HG03097 (cell line): Measurements from ENCODE around the gene KMT5B.
"Not testable (repeated sequence)": the region's sequence is repeated elsewhere in the genome, so short reads cannot be mapped to it uniquely, and the experiment has no call there.

Source experiments
- ATAC-seq: cut with Tn5 transposase; IDR thresholded peaks from one replicate; pipeline ENCODE4 v1.9.1; 2021; ENCODE audit not compliant: unreplicated experiment, low FRiP score

Gene KMT5B

DNA sequence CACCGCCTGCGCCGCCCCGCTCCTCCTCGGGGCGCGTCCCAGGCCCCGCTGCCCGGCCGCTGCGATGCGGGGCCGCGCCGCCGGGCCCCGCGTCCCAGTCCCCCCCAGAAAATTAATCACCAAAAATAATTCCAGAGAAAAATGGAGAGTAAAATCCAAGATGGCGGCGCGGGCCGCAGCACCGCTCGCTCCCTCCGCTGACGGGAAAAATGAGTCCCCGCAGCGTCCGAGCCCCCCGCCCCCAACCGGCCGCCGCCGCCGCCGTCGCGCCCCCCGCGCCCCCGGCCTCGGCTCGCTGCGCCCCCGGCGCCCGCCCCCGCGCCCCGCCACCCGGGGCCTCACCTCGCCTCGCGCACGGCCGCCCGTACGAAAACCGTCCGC is at the start of gene KMT5B:
Gene KMT5B (minus strand): TSS at position 162 of the 381 bp plus-strand sequence. CDS start 23,220 bp downstream, outside the sequence.
- peak; percentile 15 for ATAC-seq

DNA sequence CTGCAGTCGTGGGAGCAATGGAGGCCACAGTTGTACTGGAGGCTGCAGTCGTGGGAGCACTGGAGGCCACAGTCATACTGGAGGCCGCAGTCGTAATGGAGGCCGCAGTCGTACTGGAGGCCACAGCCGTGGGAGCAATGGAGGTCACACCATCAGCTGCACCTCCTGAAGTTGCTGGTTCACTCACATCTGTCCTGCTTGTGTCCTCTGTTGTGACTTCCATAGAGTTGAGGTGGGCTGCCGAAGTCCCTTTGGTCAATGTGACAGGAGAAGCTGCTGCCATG is 49.4 kb upstream of the KMT5B start:
- no peak for ATAC-seq

DNA sequence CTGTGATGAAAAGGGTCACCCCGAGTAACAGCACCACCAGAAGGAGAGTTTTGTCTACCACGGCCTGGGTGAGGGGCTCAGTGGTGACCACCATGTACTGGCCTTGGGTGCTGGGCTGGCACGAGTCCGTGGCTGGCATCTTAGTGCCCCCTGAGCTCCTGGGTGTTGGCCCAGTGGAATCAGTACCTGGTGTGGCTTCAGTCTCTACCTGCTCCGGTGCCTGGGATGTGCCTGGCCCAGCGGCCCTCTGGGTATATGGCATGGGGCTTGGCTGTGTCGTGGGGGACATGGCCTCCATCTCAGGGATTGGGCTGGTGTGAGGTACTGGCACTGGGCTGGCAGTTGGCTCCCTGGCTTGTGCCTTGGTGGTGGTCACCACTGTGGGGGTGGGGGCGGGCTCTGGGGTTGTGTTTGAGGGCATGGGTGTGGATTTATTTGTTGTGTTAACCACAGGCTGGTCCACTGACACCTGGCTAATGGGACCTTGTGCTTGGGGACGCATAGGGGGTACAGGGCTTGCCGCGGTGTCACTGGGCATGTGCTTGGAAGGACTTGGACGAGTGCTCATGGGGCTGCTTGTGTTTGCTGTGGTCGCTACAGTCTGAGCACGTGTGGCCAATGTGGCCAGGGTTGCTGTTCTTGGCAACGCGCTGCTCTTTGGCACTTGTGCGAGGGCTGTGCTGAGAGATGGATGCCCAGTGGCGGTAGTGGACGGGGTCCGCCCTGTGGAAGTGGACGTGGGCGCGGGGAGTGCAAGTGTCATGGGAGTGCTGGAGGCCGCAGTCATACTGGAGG is 48.9 kb upstream of the KMT5B start:
- ATAC-seq: no peak

DNA sequence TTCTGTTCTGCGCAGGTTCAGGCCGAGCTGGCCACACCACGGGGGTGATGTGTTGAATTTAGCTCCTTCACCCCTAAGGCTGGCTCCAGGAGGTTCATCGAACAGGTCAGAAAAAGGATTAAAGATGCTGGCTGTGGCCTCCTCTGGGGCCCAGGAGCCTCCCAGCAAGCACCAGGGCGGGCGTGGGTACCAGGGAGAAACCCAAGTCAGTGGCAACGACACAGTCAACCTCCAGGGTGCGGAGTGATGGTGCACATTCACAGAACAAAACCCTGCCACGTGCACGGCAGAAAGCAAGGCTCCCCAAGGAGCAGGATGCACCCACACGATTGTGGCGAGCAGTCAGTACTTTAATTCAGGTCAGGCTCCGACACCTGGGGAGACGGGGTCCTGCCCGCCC is 47.9 kb upstream of the KMT5B start:
- ATAC-seq: no peak

DNA sequence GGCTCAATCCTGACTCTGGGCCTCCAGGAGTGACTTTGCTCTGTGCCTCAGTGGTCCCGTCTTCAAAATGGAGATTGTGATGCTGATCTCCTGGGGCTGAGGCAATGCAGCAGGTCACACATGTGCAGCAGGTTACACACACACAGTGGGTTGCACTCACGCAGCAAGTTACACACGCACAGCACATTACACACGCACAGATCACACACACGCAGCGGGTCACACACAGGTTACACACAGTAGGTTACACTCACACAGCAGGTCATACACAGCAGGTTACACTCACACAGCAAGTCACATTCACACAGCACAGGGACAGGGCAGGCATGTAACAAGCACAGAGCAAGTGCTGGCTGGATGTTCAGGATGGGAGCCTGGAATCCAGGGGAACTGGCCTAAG is 47.4 kb upstream of the KMT5B start:
- no peak for ATAC-seq

DNA sequence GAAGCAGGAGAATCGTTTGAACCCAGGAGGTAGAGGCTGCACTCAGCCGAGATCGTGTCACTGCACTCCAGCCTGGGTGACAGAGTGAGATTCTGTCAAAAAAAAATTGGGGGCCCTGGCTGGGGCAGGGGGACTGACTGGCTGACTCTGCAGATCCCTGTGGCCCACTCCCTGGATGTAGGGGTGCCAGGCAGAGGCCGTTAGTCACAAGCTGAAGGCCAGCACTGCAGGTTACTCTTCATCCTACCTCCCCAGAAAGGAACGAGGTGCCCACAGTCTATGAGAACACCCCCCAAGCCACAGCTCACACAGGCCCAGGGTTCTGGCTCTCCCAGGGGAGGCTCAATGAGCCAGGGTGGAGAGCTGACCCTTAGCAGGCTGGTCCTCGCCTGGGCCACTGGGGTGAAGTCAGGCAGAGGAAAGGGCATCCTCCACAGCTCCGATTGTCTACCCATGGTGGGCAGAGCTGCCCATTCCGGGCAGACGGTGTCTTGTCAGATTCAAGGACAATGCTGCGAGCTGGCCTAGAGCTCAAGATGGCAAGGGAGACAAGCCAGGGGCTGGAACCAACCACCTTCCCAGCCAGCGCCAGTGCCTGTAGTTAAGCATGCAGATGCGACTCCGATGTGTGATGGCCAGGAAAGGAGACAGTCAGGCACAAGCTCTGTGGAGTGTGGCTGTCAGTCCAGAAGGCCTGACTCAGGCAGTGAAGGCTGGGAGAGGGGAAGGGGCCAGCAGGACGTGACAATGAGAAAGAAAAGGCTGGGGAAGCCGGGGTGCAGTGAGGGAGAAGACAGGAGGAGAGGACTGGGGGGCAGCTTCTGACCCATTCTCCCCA is 46.2 kb upstream of the KMT5B start:
- no peak for ATAC-seq

DNA sequence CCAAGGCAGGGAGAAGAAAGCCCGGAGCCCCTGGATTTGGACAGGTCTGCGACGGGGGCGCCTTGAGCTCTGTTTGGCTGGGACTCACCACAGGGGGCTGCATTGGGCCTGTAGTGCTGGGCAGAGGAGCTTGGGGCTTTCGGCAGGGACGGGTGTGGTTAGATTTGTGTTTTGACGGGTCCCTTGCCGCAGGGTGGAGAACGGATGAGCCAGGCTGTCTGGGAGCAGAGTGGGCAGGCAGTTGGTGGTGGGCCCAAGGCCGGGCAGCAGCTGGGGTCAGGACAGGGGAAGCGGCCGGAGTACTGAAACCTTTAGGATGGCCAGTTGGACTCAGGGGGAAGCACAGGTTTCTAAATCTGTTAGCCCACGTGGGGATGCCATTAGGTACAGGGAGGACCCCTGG is 45.3 kb upstream of the KMT5B start:
- no peak for ATAC-seq

DNA sequence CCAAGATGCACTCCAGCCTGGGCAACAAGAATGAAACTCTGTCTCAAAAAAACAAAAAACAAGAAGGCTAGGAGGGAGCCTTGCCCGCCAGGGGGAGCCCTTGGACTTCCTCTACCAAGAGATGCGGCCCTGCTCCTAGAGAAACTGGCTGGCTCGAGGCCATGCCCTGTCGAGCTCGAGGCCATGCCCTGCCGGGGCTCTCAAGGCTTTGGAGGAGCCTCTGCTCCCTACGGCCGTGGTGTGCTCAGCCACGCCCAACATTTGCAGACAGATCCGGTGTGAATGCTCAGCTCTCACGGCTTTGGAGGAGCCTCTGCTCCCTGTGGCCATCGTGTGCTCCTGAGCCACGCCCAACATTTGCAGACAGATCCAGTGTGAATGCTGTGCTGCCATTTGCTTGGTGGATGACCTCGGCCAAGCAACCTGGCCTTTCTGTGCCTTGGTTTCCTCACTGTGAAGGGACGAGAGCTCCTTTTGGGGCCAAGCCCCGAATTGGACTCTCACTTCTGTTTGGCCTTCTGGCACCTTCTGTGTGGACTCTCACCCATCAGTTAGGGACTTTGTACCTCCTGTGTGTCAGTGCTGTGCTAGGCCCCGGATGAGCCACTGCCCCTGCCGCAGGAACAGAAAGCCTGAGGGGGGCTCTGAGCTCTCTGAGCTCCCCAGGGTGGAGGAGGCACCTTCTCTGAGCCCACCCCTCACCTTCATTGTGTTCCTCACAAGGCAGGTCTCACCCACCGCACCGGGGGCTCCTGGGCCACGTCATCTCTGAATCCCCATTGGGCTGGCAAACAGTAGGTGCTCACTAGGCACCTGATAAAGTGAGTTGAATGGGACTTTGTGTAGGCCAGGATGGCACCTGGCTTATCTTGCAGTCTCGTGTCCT is 44.6 kb upstream of the KMT5B start:
- ATAC-seq: no peak

DNA sequence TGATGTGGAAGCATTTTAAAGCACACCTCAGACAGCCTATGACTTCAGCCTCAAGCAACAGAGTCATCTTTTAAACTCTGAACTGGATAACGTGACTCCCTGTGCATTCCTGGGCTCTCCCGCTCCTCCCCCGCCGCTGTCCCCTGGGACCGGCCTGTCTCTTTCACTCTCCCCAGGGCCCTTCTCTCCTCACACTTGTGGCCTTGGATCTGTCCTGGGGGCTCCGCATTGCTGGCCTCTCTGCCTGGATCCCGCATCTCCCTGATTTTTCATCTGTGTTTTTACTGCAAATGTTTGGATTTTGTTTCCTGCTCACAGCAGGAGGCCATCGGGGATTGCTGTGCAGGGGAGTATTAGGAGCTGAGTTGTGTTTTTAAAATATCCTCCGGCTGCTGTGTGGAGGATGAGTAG is 43.2 kb upstream of the KMT5B start:
- no peak for ATAC-seq

DNA sequence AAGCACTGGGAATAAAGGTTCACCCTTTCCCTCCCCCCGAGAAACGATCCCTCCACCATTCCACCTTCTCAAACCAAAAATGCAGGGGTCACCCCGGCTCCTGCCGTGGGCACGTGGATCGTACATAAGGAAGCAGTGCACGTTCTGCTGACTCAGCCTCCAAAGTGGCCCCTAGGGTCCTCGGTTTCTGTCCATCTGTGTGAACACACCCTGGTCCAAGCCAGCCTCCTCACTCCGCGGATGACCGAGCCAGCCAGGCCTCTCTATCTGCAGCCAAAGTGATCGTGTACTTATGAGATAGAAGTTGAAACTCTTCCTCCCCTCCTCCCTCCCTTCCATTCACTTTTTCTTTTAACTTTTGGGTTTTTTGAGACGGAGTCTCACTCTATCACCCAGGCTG is 42.4 kb upstream of the KMT5B start:
- no peak for ATAC-seq

DNA sequence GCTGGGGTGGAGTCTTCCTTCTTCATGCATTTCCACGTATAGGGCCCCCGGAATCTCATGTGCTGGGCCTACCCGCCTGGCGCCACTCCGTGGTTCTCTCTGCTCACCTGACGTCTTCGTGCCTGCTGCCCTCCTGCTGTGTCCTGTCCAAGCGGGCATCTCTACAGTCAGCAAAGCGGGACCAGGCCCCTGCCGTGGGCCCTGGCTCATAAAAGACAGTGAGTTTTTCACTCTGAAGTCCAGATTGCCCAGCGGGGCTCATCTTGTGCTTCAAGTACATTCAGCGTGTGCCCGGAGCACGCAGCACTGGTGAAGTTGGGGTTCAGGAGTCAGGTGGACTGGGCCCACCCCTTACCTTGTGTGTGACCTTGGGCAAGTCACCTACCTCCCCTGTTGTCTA is 41.3 kb upstream of the KMT5B start:
- ATAC-seq: no peak

DNA sequence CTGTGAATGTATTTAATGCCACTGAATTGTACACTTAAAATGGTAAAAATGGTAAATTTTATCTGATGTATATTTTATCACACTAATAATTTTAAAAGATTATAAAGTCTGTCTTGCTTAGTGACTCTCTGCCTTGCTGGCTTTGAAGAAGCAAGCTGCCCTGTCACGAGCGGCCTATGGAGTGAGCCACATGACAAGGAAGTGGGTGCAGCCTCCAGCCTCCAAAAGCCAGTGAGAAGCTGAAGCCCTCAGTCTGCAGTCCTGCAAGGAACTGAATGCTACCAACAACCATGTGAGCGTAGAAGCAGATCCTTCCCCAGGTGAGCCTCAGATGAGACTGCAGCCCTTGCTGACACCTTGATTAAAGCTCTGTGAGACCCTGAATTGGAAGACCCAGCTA is 38.7 kb upstream of the KMT5B start:
- ATAC-seq: no peak

DNA sequence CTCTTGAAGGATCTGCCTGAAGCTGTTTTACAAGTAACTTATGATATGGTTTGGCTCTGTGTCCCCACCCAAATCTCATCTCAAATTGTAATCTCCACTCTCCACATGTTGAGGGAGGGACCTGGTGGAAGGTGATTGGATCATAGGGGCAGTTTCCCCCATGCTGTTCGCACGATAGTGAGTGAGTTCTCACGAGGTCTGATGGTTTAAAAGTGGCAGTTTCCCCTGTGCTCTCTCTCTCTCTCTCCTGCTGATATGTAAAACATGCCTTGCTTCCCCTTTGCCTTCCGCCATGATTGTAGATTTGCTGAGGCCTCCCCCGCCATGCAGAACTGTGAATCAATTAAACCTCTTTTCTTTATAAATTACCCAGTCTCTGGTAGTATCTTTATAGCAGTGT is 31.8 kb upstream of the KMT5B start:
- ATAC-seq: not testable (repeated sequence)

DNA sequence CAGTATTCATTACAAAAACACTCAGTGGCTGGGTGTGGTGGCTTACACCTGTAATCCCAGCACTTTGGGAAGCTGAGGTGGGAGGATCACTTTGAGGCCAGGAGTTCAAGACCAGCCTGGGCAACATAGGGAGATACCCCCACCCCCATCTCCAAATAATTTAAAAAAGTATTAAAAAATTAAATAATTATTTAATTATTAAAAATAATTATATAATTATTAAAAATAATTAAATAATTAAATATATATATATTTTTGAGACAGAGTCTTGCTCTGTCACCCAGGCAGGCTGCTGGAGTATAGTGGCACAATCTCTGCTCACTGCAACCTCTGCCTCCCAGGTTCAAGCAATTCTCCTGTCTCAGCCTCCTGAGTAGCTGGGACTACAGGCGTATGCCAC is 30.8 kb upstream of the KMT5B start:
- not testable (repeated sequence) for ATAC-seq

DNA sequence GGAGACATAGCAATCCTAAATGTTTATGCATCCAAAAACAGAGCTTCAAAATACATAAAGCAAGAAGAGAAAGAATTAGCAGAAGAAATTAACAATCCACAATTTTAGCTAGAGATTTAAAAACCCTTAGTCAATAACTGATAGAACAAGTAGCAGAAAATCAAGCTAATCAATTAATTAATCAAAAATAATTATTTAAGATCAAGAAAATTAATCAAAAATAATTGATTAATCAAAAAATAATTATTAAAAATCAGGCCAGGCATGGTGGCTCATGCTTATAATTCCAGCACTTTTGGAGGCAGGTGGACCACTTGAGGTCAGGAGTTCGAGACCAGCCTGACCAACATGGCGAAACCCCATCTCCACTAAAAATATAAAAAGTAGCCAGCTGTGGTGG is 29.5 kb upstream of the KMT5B start:
- ATAC-seq: no peak

DNA sequence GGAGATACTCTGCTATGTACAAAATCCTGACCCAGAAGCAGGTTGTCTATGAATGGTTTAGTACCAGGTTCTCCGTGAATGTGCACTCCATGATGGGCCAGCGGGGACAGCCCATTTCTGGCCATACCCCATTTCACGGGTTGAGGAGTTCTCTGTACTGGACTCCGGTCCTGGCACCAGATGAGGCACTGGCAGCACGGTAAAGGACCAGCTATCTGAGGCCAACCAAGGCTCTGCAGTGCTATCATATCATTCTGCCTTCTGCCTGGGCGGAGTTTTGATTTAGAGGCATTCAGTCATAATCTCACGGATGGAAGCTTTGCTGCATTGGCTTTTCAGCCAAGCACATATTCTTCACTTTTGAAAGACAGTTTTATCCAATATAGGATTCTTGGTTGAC is 18.5 kb upstream of the KMT5B start:
- no peak for ATAC-seq

DNA sequence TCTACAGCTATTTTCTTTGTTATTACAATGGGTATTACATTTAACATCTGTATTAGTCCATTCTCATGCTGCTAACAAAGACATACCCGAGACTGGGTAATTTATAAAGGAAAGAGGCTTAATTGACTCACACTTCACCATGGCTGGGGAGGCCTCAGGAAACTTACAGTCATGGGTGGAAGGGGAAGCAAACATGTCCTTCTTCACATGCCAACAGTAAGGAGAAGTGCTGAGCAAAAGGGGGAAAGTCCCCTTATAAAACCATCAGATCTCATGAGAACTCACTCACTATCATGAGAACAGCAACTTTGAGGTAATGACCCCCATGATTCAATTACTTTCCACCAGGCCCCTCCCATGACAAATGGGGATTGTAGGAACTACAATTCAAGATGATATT is 16.5 kb upstream of the KMT5B start:
- ATAC-seq: no peak

DNA sequence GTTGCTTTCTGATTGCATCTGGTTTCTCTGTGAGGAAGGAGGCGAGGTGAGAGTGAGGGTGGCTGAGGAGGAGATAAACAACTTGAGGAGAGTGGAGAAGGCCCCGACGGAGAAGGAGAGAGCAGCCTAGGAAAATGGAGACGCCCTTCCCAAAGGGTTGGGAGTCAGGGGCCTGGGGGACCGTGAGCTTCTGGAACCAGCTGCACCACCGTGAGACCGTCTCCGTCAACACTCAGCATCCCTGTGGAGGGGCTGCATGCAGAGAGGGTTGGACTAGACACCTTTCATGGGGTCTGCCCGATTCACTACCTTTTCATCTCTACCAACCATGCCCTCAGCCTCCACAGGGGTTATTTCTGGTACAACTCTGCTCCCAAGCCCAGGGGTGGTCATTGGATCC is 13.3 kb upstream of the KMT5B start:
- no peak for ATAC-seq

DNA sequence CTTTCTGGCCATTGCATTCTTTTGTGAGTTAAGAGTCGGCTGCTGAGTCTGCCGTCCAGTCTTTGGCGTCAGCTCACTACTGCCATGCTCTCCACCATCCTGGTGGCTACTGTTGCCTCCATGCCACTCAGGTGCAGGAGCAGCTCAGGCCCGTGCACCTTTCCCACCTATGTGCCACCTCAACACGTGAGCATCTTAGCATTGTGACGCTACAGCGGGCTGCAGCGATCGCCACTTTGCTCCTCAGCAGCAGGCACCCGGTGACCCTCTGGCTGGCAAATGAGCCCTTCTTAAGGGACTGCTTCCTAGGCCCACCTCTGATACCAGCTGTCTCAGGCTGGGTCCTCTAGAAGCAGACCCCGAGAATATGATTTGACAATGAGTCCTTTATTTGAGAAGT is 11.5 kb upstream of the KMT5B start:
- no peak for ATAC-seq

DNA sequence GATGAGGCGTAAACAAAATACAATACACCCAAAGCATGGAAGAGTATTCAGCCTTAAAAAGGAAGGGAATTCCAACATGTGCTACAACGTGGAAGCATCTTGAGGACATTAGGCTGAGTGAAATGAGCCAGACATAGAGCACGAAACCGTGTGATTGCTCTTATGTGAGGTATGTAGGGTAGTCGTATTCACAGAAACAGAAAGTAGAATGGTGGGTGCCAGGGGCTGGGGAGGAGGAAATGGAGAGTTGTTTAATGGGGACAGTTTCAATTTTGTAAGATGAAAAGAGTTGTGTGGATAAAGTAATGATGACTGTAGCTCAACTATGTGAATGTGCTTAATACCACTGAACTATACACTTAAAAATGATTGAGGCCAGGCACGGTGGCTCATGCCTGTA is 10.2 kb upstream of the KMT5B start:
- ATAC-seq: no peak

DNA sequence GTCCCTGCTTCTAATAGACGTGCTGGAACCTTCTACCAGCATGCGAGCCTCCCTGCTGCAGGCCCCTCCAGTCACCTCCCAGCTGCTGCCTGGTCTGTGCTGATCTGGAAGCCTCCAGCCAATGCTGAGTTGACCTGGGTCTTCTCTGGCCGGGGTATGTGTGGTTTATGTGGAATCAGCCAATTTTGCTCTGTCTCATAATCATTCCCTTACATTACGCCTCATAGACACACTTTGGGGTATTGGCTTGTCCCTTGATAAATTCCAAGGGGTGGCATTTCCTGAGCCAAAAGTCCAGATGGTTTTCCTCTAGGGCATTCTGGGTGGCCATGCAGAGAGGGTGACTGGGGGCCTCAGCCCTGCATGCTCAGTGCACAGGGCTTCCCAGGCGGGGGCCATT is 8.3 kb upstream of the KMT5B start:
- ATAC-seq: no peak
